Retinal pigment epithelial cell (primary cell): ENCODE data around the gene OTUB2.
A peak's percentile ranks its signal among the peaks of the same experiment; 100 is the strongest.

ENCODE experiments used
- DNase-seq: peaks from one replicate; pipeline ENCODE4 v3.0.0-alpha.2; 2010; ENCODE audit warnings: low read depth
- H3K4me3 ChIP-seq: 2 replicates; pipeline ENCODE4 v1.5.1; 2011; ENCODE audit warnings: mild to moderate bottlenecking, low read length, control low read depth, moderate library complexity
- TF ChIP-seq, protein P1 (sequence below): conservative IDR thresholded peaks from 2 replicates; pipeline ENCODE4 v1.5.1; 2011; ENCODE audit warnings: low read depth, low read length, control low read depth, inconsistent platforms

The OTUB2 gene

DNA sequence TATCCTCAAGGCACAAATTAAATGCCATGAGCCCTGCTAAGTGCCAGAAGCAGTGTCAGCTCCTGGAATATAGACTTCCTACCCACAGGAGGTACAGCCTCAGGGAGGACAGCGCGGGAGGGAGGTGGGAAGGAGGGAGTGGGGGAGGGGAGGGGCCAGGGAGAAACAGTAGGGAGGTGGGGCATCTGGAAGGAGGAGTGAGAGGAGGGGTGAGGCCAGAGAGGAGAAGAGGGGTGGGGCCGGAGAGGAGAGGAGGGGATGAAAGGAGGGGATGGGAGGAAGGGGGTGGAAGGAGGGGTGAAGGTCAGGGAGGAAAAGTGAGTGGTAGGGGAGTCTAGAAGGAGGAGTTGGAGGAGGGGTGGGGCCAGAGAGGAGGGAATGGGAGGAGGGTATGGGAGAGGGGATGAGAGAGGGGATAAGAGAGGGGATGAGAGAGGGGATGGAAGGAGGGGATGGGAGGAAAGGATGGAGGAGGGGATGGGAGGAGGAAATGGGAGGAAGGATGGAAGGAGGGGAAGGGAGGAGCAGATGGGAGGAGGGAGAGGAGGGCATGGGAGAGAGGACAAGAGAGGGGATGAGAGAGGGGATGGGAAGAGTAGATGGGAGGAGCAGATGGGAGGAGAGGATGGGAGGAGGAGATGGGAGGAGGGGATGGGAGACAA, 38.2 kb upstream of the OTUB2 start:
- TF ChIP-seq, protein P1, sequence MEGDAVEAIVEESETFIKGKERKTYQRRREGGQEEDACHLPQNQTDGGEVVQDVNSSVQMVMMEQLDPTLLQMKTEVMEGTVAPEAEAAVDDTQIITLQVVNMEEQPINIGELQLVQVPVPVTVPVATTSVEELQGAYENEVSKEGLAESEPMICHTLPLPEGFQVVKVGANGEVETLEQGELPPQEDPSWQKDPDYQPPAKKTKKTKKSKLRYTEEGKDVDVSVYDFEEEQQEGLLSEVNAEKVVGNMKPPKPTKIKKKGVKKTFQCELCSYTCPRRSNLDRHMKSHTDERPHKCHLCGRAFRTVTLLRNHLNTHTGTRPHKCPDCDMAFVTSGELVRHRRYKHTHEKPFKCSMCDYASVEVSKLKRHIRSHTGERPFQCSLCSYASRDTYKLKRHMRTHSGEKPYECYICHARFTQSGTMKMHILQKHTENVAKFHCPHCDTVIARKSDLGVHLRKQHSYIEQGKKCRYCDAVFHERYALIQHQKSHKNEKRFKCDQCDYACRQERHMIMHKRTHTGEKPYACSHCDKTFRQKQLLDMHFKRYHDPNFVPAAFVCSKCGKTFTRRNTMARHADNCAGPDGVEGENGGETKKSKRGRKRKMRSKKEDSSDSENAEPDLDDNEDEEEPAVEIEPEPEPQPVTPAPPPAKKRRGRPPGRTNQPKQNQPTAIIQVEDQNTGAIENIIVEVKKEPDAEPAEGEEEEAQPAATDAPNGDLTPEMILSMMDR: no peak
- DNase-seq: no peak
- H3K4me3 ChIP-seq: no peak overlapping the region

DNA sequence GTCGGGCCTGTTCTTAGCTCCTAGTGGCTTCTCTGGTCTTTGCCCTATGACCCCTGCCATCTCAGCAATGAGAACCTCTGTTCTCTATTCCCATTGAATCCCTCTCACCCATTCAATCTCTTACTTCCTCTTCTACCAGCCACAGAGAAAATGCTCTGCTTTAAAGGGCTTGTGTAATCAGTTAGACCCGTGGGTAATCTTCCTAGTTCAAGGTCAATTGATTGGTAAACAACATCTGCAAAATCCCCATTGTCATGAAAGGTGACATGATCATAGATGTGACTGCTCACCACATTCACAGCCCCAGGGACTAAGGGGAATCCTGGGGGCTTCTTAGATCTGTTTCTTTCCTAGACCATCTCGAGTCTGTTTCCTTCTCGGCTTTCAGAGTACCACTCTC, 36.2 kb upstream of the OTUB2 start:
- H3K4me3 ChIP-seq: no peak overlapping the region
- DNase-seq: no peak
- TF ChIP-seq, protein P1: no peak

DNA sequence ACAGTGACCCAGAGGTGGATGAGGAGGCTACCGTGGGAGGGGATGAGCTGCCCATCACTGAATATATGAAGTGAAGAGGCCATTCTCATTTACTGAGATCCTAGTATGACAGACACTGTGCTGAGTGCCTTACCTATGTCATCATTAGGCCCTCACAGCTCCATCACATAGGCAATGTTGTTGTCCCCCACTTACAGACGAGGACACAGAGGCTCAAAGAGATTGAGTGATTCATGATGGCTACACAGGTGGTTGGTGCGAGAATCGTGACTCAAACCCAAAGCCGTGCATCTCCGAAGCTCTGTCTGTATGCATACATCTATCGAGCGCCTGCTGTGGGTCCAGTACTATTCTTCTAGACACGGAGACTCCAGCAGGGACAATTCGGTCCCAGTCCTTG, 34.9 kb upstream of the OTUB2 start:
- TF ChIP-seq, protein P1: no peak
- DNase-seq: no peak
- no peak overlapping the region for H3K4me3 ChIP-seq

DNA sequence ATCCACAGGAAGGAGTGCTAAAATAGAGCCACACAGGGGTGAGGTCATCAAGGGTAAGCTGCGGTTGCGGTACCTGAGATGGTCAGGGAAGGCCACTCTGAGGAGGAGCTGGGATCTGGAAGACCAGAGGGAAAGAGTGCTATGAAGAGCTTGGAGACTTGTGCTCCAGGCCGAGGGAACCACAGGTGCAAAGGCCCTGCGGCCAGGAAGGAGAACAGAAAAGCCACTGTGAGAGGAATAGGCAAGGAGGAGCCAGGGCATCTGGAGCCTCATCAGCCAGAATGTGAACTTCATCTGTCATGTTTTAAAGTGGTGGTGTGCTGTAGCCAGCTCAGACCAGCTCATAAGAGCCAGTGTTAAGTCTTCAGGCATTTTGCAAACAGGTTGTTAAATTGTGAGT, 34.5 kb upstream of the OTUB2 start:
- no peak overlapping the region for H3K4me3 ChIP-seq
- DNase-seq: no peak
- TF ChIP-seq, protein P1: no peak

DNA sequence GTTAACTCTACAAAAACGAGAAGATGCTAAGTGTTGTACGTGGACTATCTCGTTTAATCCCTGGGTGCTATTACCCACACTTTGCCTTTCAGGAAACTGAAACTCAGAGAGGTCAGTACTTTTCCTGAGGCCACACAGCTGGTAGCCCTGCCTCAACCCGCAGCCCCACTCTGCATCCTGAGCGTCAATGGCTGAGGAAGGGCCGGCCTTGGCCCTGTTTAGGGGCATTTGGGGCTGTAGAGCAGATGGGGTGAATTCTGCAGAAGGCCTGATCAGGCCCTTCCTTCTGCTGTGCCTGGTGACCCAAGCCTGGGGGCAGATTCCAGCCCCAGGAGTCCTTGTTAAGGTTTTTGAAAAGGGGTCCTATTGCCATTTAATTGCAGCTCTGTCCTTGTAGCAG, 32.8 kb upstream of the OTUB2 start:
- H3K4me3 ChIP-seq: no peak overlapping the region
- TF ChIP-seq, protein P1: no peak
- DNase-seq: no peak

DNA sequence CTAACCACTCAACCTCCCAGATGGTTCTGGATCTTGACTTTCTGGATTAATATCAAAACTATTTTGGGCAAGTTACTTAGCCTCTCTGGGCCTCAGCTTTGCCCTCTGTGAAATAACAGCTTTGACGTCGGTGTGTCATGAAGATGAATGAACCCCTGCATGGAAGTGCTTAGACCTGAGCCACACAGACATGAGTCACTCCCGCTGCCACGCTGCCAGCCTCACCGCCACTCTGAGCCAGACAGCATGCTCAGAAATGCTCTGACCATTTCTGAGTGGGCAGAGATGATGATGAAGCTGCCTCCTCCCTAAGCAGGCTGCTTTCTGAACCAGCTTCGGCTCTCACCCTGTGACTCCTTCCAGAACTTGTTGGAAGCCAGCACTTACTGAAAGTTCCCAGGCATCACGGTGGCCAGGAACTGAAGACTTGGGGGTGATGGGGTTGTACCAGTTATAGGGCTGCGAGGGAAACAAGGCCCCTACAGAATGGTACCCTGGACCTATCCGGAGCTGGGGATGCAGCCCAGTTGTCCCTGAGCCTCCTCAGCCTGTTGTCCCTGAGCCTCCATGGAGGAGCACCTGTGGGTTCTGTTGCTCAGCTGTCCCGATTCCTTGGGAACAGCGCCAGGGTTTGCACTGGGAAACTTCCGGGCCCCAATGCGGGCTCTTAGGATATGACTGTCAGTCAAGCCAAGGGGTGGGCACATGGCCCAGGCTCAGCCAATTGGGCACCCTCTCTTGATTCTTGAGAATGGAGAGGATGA, 31.0 kb upstream of the OTUB2 start:
- no peak overlapping the region for H3K4me3 ChIP-seq
- peak; percentile 60 for DNase-seq
- TF ChIP-seq, protein P1: no peak
